GM12801 (cell line): Measurements from ENCODE around the gene WDHD1.

Source experiments
- CTCF ChIP-seq: IDR thresholded peaks from one replicate; pipeline ENCODE4 v1.5.1; 2011; ENCODE audit warnings: control low read depth; ENCODE audit not compliant: insufficient read length; ENCODE audit errors: extremely low read depth

Gene WDHD1

DNA sequence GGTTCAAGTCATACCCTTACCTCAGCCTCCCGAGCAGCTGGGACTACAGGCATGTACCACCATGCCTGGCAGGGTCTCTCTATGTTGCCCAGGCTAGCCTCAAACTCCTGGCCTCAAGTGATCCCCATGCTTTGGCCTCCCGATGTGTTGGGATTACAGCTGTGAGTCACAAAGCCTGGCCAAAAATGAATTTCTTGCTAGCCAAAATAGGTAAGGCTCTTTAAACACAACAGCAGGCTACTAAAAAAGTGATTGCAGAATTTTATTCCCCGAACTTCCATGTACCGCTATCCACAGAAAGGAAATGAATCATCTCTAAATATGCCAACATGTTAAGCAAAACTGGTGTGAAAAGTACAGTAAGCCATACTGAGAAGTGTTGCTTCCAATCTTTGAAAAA, 50.6 kb downstream of the WDHD1 start:
- no peak for TF ChIP-seq CTCF

- no peak for TF ChIP-seq CTCF
These were observed 51.0 kb downstream of the WDHD1 start for GRCh38 chr14:54975856-54976255.

GRCh38 chr14:54974788-54975414, 52.0 kb downstream of the WDHD1 start:
- TF ChIP-seq CTCF, result no peak

- no peak for TF ChIP-seq CTCF
These were observed 59.4 kb downstream of the WDHD1 start for GRCh38 chr14:54967496-54967895.

GRCh38 chr14:54955143-54955542, 71.8 kb downstream of the WDHD1 start:
- no peak for TF ChIP-seq CTCF

DNA sequence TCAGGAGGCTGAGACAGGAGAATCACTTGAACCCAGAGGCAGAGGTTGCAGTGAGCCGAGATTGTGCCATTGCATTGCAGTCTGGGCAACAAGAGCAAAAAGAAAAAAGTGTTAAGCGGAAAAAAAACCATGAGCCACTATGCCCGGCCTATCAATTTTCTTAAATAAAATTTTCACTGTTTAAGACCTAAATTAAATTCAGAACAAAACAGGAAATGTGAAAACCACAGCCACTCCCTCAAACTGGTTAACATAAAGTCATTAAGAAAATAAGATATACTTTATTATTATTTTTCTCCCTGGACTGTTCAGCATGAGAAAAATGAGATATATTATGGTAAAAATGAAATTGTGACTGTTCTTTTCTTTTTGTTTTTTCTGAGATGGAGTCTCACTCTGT, 79.7 kb downstream of the WDHD1 start:
- no peak for TF ChIP-seq CTCF

DNA sequence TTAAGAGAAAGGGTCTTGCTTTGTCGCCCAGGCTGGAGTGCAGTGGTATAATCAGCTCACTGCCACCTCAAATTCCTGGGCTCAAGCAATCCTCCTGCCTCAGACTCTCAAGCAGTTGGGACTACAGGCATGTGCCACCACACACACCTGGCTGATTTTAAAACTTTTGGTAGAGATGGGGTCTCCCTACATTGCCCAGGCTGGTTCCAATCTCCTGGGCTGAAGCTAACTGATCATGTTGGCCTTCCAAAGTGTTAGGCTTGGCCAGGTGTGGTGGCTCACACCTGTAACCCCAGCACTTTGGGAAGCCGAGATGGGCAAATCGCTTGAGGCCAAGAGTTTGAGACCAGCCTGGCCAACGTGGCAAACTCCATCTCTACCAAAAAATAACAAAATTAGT, 80.4 kb downstream of the WDHD1 start:
- no peak for TF ChIP-seq CTCF
